Neural progenitor cell (in vitro differentiated cells): ENCODE measurements around the gene INHBC.
"Not testable (repeated sequence)": the region's sequence is repeated elsewhere in the genome, so short reads cannot be mapped to it uniquely, and the experiment has no call there.

ENCODE experiments used
- EZH2 ChIP-seq: fragments of 200-600 bp; sonication (generic); IDR thresholded peaks from 2 replicates; pipeline ENCODE4 v1.6.1; 2017; ENCODE audit warnings: antibody characterized with exemption, mild to moderate bottlenecking, moderate library complexity
- TF ChIP-seq, protein P1 (sequence below): fragments of 200-600 bp; sonication (generic); IDR thresholded peaks from 2 replicates; pipeline ENCODE4 v1.5.1; 2017; ENCODE audit warnings: antibody characterized with exemption, mild to moderate bottlenecking

DNA sequence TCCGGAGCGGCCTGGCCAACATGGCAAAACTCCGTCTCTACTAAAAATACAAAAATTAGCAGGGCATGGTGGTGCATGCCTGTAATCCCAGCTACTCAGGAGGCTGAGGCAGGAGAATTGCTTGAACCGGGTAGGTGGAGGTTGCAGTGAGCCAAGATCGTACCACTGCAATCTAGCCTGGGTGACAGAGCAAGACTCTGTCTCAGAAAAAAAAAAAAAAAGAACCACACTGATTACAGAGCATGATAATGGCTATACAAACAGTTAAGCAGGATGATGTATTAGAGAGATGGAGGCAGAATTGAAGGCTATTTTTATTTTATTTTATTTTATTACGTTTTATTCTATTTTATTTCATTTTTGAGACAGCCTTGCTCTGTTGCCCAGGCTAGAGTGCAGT is 9.8 kb downstream of the INHBC start:
- TF ChIP-seq, protein P1, sequence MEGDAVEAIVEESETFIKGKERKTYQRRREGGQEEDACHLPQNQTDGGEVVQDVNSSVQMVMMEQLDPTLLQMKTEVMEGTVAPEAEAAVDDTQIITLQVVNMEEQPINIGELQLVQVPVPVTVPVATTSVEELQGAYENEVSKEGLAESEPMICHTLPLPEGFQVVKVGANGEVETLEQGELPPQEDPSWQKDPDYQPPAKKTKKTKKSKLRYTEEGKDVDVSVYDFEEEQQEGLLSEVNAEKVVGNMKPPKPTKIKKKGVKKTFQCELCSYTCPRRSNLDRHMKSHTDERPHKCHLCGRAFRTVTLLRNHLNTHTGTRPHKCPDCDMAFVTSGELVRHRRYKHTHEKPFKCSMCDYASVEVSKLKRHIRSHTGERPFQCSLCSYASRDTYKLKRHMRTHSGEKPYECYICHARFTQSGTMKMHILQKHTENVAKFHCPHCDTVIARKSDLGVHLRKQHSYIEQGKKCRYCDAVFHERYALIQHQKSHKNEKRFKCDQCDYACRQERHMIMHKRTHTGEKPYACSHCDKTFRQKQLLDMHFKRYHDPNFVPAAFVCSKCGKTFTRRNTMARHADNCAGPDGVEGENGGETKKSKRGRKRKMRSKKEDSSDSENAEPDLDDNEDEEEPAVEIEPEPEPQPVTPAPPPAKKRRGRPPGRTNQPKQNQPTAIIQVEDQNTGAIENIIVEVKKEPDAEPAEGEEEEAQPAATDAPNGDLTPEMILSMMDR = not testable (repeated sequence)
- not testable (repeated sequence) for TF ChIP-seq EZH2
